Measurements from ENCODE around the gene ACOXL. TPM values are rescaled to one million over a fixed set of nuclear protein-coding genes. Genes with fewer than 3 reads are reported as not detected.

Gene ACOXL
- total and polyA plus RNA-seq, 2 experiments from 2014 or later: not detected

DNA sequence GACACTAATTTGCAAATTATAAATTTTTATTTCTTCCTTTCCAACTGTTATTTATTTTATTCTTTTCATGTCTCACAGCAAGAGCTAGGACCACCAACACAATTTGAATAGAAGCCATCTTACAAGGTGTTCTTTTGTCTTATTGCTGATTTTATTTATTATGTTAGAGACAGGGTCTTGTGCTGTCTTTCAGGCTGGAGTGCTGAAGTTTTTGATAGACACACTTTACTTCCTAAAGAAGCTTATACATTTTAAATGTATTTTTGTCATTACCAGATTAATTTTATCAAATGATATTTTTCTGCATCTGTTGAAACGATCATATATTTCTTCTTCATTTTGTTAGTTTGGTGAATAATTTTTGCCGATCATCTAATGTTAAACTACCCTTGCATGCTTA lies 258.1 kb downstream of the ACOXL start:
- Histone ChIP-seq H3F3A (ENCODE audit: insufficient read depth) (no peaks in the 10 kb centered on the region), H3K36me3 (ENCODE audit: low read depth) (no peaks in the 10 kb centered on the region), H3K27ac (no peak overlapping the region), H3K9me2 (ENCODE audit: insufficient read depth) (no peaks in the 10 kb centered on the region), H3K4me1 (ENCODE audit: insufficient read depth) (no peaks in the 10 kb centered on the region), H2AFZ (no peak overlapping the region), H3K4me3 (no peak overlapping the region), H3K9ac (no peak overlapping the region), H3K27me3 (replicated peaks; ENCODE audit: insufficient read depth) (peaks cover 25% of the 10 kb centered on the region), H3K79me2 (ENCODE audit: insufficient read depth) (no peaks in the 10 kb centered on the region), H4K20me1 (ENCODE audit: insufficient read depth) (no peaks in the 10 kb centered on the region), H3K9me3 (ENCODE audit: low read depth) (no peaks in the 10 kb centered on the region), H3K4me2 (ENCODE audit: unreplicated experiment) (no peak overlapping the region)
- in situ Hi-C loops (cut with MboI): no loop called here
- TF ChIP-seq EZH2phosphoT487 (IDR thresholded peaks at IDR 0.05; ENCODE audit: insufficient read depth, low read depth) (no peak), EZH2 (IDR thresholded peaks at IDR 0.05; ENCODE audit: insufficient read depth, poor library complexity, severe bottlenecking) (no peak)
- DNase-seq: no peak
- 40 to 49% methylated on average over 2 of the region's 2 CpGs for WGBS, 2 experiments (ENCODE audit: low coverage in 1 of 2, low lambda C conversion rate in 2 of 2, missing lambda C conversion rate in 2 of 2)

DNA sequence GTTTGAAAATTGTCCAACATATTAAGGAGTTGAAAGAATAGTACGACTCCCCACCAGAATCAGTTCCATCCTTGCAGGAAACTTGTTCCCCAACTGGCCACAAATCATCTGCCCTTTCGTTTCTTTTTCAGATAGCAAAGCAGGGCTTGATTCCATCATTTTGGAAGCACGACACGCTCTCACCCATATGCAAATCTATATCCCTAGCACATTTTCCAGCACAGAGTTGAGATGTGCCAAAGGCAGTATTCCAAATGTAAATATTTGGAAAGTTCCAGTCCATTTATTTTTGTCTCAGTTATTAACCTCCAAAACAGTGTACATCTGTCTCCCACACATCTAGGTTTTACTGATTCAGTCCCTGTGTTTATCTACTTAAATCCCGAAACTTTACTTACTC lies 259.5 kb downstream of the ACOXL start:
- TF ChIP-seq EZH2 (IDR thresholded peaks at IDR 0.05; ENCODE audit: insufficient read depth, poor library complexity, severe bottlenecking) (no peak), EZH2phosphoT487 (IDR thresholded peaks at IDR 0.05; ENCODE audit: insufficient read depth, low read depth) (no peak)
- H4K20me1 ChIP-seq (ENCODE audit: insufficient read depth): no peaks in the 10 kb centered on the region
- in situ Hi-C loops (cut with MboI): no loop called here
- WGBS, 2 experiments (ENCODE audit: low coverage in 1 of 2, low lambda C conversion rate in 2 of 2, missing lambda C conversion rate in 2 of 2): 10 to 14% methylated on average over 5 of the region's 5 CpGs
- no peaks in the 10 kb centered on the region for H3F3A ChIP-seq (ENCODE audit: insufficient read depth)
- H2AFZ ChIP-seq: no peak overlapping the region
- H3K4me3 ChIP-seq: no peak overlapping the region
- H3K9me3 ChIP-seq (ENCODE audit: low read depth): no peaks in the 10 kb centered on the region
- no peak overlapping the region for H3K27ac ChIP-seq
- no peaks in the 10 kb centered on the region for H3K4me1 ChIP-seq (ENCODE audit: insufficient read depth)
- DNase-seq: no peak
- no peaks in the 10 kb centered on the region for H3K9me2 ChIP-seq (ENCODE audit: insufficient read depth)
- peaks cover 26% of the 10 kb centered on the region for H3K27me3 ChIP-seq (replicated peaks; ENCODE audit: insufficient read depth)
- no peak overlapping the region for H3K9ac ChIP-seq
- no peaks in the 10 kb centered on the region for H3K36me3 ChIP-seq (ENCODE audit: low read depth)
- H3K4me2 ChIP-seq (ENCODE audit: unreplicated experiment): no peak overlapping the region
- H3K79me2 ChIP-seq (ENCODE audit: insufficient read depth): no peaks in the 10 kb centered on the region

DNA sequence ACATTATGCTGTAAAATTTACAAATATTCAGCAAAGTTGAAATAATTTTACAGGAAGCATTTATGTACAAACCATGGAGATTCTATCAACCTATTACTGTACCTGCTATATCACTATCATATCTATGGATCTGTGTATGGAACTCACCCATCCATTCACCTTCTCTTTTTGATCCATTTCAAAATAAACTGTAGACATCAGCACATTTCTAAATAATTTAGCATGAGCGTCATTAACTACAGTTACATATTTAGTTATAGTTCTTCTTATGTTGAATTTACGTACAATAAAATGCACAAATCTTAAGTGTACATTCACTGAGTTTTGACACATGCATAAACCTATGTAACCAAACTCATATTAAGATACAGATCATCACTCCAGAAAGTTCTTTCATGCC lies 260.5 kb downstream of the ACOXL start:
- no peaks in the 10 kb centered on the region for H3K79me2 ChIP-seq (ENCODE audit: insufficient read depth)
- H3K4me1 ChIP-seq (ENCODE audit: insufficient read depth): no peaks in the 10 kb centered on the region
- no peak overlapping the region for H3K9ac ChIP-seq
- H3K9me3 ChIP-seq (ENCODE audit: low read depth): no peaks in the 10 kb centered on the region
- no peaks in the 10 kb centered on the region for H3K36me3 ChIP-seq (ENCODE audit: low read depth)
- H3K4me2 ChIP-seq (ENCODE audit: unreplicated experiment): no peak overlapping the region
- no peaks in the 10 kb centered on the region for H3F3A ChIP-seq (ENCODE audit: insufficient read depth)
- no peak for DNase-seq
- WGBS, 2 experiments (ENCODE audit: low coverage in 1 of 2, low lambda C conversion rate in 2 of 2, missing lambda C conversion rate in 2 of 2): 64 to 73% methylated on average over 2 of the region's 2 CpGs
- H4K20me1 ChIP-seq (ENCODE audit: insufficient read depth): no peaks in the 10 kb centered on the region
- H3K9me2 ChIP-seq (ENCODE audit: insufficient read depth): no peaks in the 10 kb centered on the region
- in situ Hi-C loops (cut with MboI): no loop called here
- no peak overlapping the region for H2AFZ ChIP-seq
- no peak overlapping the region for H3K27ac ChIP-seq
- peaks cover 33% of the 10 kb centered on the region for H3K27me3 ChIP-seq (replicated peaks; ENCODE audit: insufficient read depth)
- no peak overlapping the region for H3K4me3 ChIP-seq
- TF ChIP-seq EZH2phosphoT487 (IDR thresholded peaks at IDR 0.05; ENCODE audit: insufficient read depth, low read depth) (no peak), EZH2 (IDR thresholded peaks at IDR 0.05; ENCODE audit: insufficient read depth, poor library complexity, severe bottlenecking) (no peak)

DNA sequence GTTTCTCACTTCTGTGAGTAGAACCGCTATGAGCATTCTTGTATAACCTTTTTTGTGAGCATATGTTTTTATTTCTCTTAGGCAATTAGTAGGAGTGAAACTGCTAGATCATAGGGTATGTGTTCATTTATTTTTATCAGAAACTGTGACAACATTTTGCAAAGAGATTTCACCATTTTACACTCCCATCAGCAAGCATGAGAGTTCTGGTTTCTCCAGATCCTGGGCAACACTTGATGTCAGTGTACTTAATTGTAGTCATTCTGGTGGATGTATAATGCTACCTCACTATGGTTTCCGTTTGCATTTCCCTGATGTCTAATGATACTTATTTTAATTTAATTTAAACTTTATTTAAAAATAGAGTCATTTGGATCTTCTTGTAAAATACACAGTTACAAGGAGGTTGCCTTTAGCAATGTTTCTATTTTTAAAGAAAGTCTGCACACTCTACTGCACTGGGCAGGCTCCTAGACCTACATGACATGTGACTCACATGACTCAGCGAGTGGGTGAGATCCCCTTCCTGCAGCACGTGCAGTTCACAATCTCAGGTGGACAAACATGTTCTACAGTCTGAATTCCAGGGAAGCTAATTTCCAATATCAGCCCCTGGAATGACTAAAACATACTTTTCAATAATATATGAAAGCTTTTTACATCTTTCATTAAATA lies 261.3 kb downstream of the ACOXL start:
- H3K27ac ChIP-seq: no peak overlapping the region
- no peaks in the 10 kb centered on the region for H3K79me2 ChIP-seq (ENCODE audit: insufficient read depth)
- peaks cover 33% of the 10 kb centered on the region for H3K27me3 ChIP-seq (replicated peaks; ENCODE audit: insufficient read depth)
- no peaks in the 10 kb centered on the region for H3K9me3 ChIP-seq (ENCODE audit: low read depth)
- no peaks in the 10 kb centered on the region for H3K36me3 ChIP-seq (ENCODE audit: low read depth)
- in situ Hi-C loops (cut with MboI): no loop called here
- no peaks in the 10 kb centered on the region for H3F3A ChIP-seq (ENCODE audit: insufficient read depth)
- 20 to 29% methylated on average over 4 of the region's 4 CpGs for WGBS, 2 experiments (ENCODE audit: low coverage in 1 of 2, low lambda C conversion rate in 2 of 2, missing lambda C conversion rate in 2 of 2)
- TF ChIP-seq EZH2phosphoT487 (IDR thresholded peaks at IDR 0.05; ENCODE audit: insufficient read depth, low read depth): no peak
- TF ChIP-seq EZH2 (IDR thresholded peaks at IDR 0.05; ENCODE audit: insufficient read depth, poor library complexity, severe bottlenecking): no peak
- H3K4me1 ChIP-seq (ENCODE audit: insufficient read depth): no peaks in the 10 kb centered on the region
- H3K9ac ChIP-seq: no peak overlapping the region
- H3K4me3 ChIP-seq: no peak overlapping the region
- no peaks in the 10 kb centered on the region for H4K20me1 ChIP-seq (ENCODE audit: insufficient read depth)
- H3K4me2 ChIP-seq (ENCODE audit: unreplicated experiment): no peak overlapping the region
- H2AFZ ChIP-seq: no peak overlapping the region
- DNase-seq: no peak
- H3K9me2 ChIP-seq (ENCODE audit: insufficient read depth): no peaks in the 10 kb centered on the region
